Erythroblast (primary cell): ENCODE results near the gene HLA-DQB1.

Source experiments
- GATA1 ChIP-seq: IDR thresholded peaks from 2 replicates; pipeline ENCODE4 v1.6.1; 2011; ENCODE audit warnings: low read depth, mild to moderate bottlenecking, control low read depth, low read length, moderate library complexity
- POLR2A ChIP-seq: IDR thresholded peaks from 2 replicates; pipeline ENCODE4 v1.6.1; 2011; ENCODE audit warnings: mild to moderate bottlenecking, low read length

DNA sequence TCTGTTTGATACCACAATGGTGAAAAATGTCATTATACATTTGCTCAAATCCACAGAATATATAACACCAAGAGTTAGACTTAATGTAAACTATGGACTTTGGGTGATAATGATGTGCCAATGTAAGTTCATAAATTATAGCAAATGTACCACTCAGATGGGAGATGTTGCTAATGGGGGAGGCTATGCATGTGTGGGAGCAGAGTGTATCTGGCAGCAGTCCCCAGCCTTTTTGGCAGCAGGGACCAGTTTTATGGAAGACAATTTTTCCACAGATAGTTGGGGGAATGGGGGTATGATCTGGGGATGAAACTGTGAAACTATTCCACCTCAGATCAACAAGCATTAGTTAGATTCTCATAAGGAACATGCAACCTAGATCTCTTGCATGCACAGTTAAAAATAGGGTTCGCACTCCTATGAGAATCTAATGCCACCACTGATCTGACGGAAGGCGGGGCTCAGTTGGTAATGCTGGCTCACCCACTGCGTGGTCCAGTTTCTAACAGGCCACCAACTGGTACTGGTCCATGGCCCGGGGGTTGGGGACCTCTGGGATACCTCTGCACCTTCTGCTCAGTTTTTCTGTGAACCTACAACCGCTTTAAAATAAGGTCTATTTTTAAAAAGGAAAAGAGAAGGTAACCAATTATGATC, 21.3 kb downstream of the HLA-DQB1 start:
- no peak for TF ChIP-seq POLR2A
- no peak for TF ChIP-seq GATA1
